HepG2 (cell line): Measurements from ENCODE around the gene HEMK1.

Experiments
- ATF2 ChIP-seq: sonication (generic); formaldehyde crosslinking; IDR thresholded peaks from 2 replicates; pipeline ENCODE4 v1.4.0; 2020; ENCODE audit warnings: missing genetic modification reagents
- DPF2 ChIP-seq: sonication (generic); formaldehyde crosslinking; IDR thresholded peaks from 2 replicates; pipeline ENCODE4 v1.4.0; 2020; ENCODE audit warnings: mild to moderate bottlenecking, low read depth, missing genetic modification reagents, borderline replicate concordance
- FOXM1 ChIP-seq: sonication (generic); formaldehyde crosslinking; IDR thresholded peaks from 2 replicates; pipeline ENCODE4 v1.5.0; 2020; ENCODE audit warnings: missing genetic modification reagents
- POLR2A ChIP-seq, 2 experiments: IDR thresholded peaks; 2 replicates each; pipeline ENCODE4 v1.6.1; 2011; ENCODE audit warnings: low read depth in 2 of 2, low read length in 2 of 2, mild to moderate bottlenecking in 1 of 2, moderate library complexity in 1 of 2; ENCODE audit not compliant: insufficient read depth in 1 of 2
- ZFAT ChIP-seq: sonication (generic); formaldehyde crosslinking; conservative IDR thresholded peaks from 2 replicates; pipeline ENCODE4 v1.8.1; 2023; ENCODE audit warnings: missing genetic modification reagents, inconsistent platforms
- ZFP36 ChIP-seq: fragments of 150-350 bp; IDR thresholded peaks from 2 replicates; pipeline ENCODE4 v1.6.1; 2018; ENCODE audit warnings: borderline replicate concordance, low read length, low read depth; ENCODE audit not compliant: partially characterized antibody
- ZNF781 ChIP-seq: sonication (generic); formaldehyde crosslinking; IDR thresholded peaks from 2 replicates; pipeline ENCODE4 v1.5.1; 2020; ENCODE audit warnings: borderline replicate concordance, mild to moderate bottlenecking, missing genetic modification reagents; ENCODE audit errors: not compliant biosample characterization

DNA sequence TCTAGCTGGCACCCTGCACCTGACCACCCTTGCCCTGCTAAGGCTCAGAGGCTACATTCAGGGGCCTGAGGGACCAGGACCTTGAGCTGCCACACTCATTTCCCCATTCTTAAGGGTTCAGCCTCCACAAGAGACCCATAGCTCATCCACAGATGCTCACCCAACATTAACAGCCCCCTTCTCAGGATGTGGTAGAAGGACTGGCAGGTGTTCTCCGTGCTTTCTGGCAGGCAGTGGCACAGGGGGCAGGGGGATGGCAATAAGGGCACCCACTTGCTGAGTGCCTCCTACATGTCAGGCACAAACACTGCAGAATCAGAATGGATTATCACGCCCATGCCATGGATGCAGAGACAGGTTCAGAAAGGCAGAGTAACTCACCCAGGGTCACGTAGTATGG lies 57.1 kb downstream of the HEMK1 start:
- TF ChIP-seq FOXM1 (CRISPR knock-in tag) (no peak), ZFAT (CRISPR knock-in tag) (no peak), ZNF781 (CRISPR knock-in tag) (no peak), DPF2 (CRISPR knock-in tag) (no peak), POLR2A (IDR thresholded peaks at IDR 0.05; ENCODE audit: insufficient read depth in 1 of 2, low read depth in 2 of 2, low read length in 2 of 2) (no peak), ATF2 (CRISPR knock-in tag) (no peak), ZFP36 (no peak)
